Mesodermal cell (in vitro differentiated cells): ENCODE data around the gene ARHGAP10.

Experiments
- H3K27ac ChIP-seq: 2 replicates; pipeline ENCODE4 v1.7.0; 2013; ENCODE audit warnings: mild to moderate bottlenecking, low read depth, low read length, moderate library complexity; ENCODE audit not compliant: severe bottlenecking
- H3K36me3 ChIP-seq: 2 replicates; pipeline ENCODE4 v1.7.1; 2013; ENCODE audit warnings: mild to moderate bottlenecking, low read length, moderate library complexity; ENCODE audit not compliant: control insufficient read depth, insufficient read depth
- H3K4me1 ChIP-seq: one replicate; pipeline ENCODE4 v1.7.1; 2013; ENCODE audit warnings: mild to moderate bottlenecking, low read length; ENCODE audit not compliant: insufficient read depth, control insufficient read depth, poor library complexity, severe bottlenecking
- H3K4me3 ChIP-seq: 2 replicates; pipeline ENCODE4 v1.7.0; 2013; ENCODE audit warnings: low read length, control low read depth, mild to moderate bottlenecking; ENCODE audit not compliant: insufficient read depth, poor library complexity, severe bottlenecking; ENCODE audit errors: extremely low read depth
- H3K9me3 ChIP-seq: 2 replicates; pipeline ENCODE4 v1.7.1; 2013; ENCODE audit warnings: mild to moderate bottlenecking, low read length, moderate library complexity; ENCODE audit not compliant: control insufficient read depth
- WGBS, 2 experiments: methylation state at CpG; one replicate each; pipeline ENCODE4 v1.1.5; 2013; ENCODE audit warnings: missing lambda C conversion rate in 2 of 2; ENCODE audit not compliant: insufficient coverage in 2 of 2; 5-methylcytosine and 5-hydroxymethylcytosine counted together

ARHGAP10 gene

GRCh38 chr4:148034813-148035212 lies 302.9 kb downstream of the ARHGAP10 start:
- H3K9me3 ChIP-seq, result no peaks in the 10 kb centered on the region
- WGBS, 2 experiments, result 43 to 60% methylated on average over 1 of the region's 1 CpG
- H3K36me3 ChIP-seq, result no peaks in the 10 kb centered on the region
- no peak overlapping the region for H3K27ac ChIP-seq
- no peaks in the 10 kb centered on the region for H3K4me1 ChIP-seq
- H3K4me3 ChIP-seq, result no peak overlapping the region

GRCh38 chr4:148041606-148042329 lies 309.9 kb downstream of the ARHGAP10 start:
- Histone ChIP-seq H3K4me1 (no peaks in the 10 kb centered on the region), H3K4me3 (no peak overlapping the region), H3K27ac (no peak overlapping the region), H3K36me3 (peaks cover under 1% of the 10 kb centered on the region), H3K9me3 (no peaks in the 10 kb centered on the region)
- 77 to 84% methylated on average over 7 of the region's 7 CpGs for WGBS, 2 experiments

GRCh38 chr4:148044089-148044911 lies 312.4 kb downstream of the ARHGAP10 start:
- H3K4me1 ChIP-seq, result no peaks in the 10 kb centered on the region
- WGBS, 2 experiments, result 94 to 97% methylated on average over 9 of the region's 9 CpGs
- H3K36me3 ChIP-seq, result peaks cover 15% of the 10 kb centered on the region
- H3K4me3 ChIP-seq, result no peak overlapping the region
- no peaks in the 10 kb centered on the region for H3K9me3 ChIP-seq
- H3K27ac ChIP-seq, result no peak overlapping the region

DNA sequence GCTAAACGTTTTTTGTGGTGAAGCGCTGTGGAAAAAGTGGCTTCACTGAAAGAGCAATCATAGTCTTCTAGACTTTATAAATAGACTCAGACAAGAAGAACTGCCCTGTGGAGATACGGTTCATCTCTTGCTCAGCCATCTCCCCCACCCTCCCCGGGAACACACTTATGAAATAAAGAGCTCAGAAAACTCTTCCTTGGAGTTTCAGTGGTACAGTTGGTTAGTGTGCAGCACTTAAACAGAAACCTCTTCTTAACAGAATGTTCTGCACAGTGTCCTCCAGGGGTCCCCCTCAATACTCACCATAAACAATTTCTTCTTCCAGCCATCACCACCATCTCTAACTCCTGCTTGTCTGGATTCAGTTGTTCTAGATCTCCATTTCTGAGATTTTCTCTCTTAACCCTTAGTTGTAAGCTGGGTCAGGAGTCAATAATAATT lies 313.0 kb downstream of the ARHGAP10 start:
- WGBS, 2 experiments, result 89 to 100% methylated on average over 2 to 4 of the region's 4 CpGs
- Histone ChIP-seq H3K4me1 (no peaks in the 10 kb centered on the region), H3K27ac (no peak overlapping the region), H3K36me3 (peaks cover 15% of the 10 kb centered on the region), H3K4me3 (no peak overlapping the region), H3K9me3 (no peaks in the 10 kb centered on the region)

GRCh38 chr4:148048598-148048997 lies 316.7 kb downstream of the ARHGAP10 start:
- 100% methylated on average over 1 of the region's 4 CpGs; no CpG with 5 or more reads in 1 of the 2 experiments for WGBS, 2 experiments
- H3K4me1 ChIP-seq, result no peaks in the 10 kb centered on the region
- H3K9me3 ChIP-seq, result no peaks in the 10 kb centered on the region
- H3K4me3 ChIP-seq, result no peak overlapping the region
- no peak overlapping the region for H3K27ac ChIP-seq
- H3K36me3 ChIP-seq, result peaks cover 18% of the 10 kb centered on the region

DNA sequence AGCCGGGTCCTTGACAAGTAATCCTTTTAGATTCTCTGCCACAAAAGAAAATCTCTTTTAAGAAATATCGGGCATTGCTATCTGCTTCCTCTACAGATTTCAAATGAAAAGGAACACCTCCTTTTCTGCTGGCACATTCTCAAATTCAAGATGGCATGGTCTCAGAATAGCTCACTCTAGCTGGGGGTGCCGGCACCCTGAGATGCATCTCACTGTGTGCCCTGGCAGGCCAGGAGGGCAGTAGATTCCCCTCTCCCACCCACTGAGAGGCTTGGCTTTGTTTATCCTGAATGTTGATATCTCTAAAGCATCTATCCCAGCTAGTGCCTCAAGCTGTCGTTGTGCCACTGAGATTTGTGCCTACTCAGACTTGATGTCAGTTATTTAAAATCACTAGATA lies 319.5 kb downstream of the ARHGAP10 start:
- no peaks in the 10 kb centered on the region for H3K4me1 ChIP-seq
- WGBS, 2 experiments, result 71 to 97% methylated on average over 3 to 4 of the region's 4 CpGs
- H3K27ac ChIP-seq, result no peak overlapping the region
- no peak overlapping the region for H3K4me3 ChIP-seq
- H3K36me3 ChIP-seq, result peaks cover 18% of the 10 kb centered on the region
- H3K9me3 ChIP-seq, result no peaks in the 10 kb centered on the region

DNA sequence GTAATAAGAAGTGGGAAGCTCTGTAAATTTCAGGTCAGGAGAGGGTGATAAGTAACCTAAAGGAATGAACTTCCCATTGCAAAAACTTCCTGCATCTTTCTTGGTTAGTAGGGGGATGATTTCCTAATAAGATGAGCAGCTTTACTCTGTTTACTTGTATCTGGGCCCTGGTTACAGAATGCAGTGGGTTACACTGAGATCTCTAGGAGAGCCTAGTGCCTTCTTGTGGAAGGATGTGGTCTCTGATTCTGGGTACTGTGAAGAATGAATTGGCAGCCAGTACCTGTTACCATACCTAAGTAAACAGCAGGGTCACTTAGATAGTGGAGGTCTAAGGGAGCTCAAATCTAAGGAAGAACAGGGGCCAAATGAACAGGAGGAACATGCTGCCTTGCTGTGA lies 320.6 kb downstream of the ARHGAP10 start:
- Histone ChIP-seq H3K27ac (no peak overlapping the region), H3K4me1 (no peaks in the 10 kb centered on the region), H3K9me3 (no peaks in the 10 kb centered on the region)

GRCh38 chr4:148053298-148054003 lies 321.6 kb downstream of the ARHGAP10 start:
- no peaks in the 10 kb centered on the region for H3K9me3 ChIP-seq
- H3K27ac ChIP-seq, result no peak overlapping the region
- H3K4me1 ChIP-seq, result peaks cover 3% of the 10 kb centered on the region
- 94 to 98% methylated on average over 6 to 7 of the region's 11 CpGs for WGBS, 2 experiments
- H3K36me3 ChIP-seq, result peaks cover 6% of the 10 kb centered on the region
- H3K4me3 ChIP-seq, result no peak overlapping the region

More for the DNA sequence above, 320.6 kb downstream of the ARHGAP10 start:
- Histone ChIP-seq H3K36me3 (peaks cover 12% of the 10 kb centered on the region), H3K4me3 (no peak overlapping the region)

DNA sequence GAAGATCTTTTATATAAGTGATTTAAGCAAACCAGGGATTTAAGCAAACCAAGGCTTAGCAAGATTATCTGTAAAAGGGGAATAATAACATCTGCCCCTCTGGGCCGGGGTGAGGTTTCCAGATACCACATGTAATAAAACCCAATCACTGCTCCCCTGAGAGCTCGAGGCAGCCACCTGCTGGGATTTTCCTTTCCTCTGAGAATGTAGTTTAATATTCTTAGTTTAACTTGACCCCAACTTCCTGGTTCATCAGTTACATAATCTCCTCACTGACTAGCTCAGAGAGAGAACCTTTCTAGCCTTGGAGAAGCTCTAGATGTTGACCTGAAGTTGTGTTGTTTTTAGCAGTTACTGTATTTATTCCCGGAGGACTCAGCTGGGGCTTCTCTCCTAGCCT lies 322.4 kb downstream of the ARHGAP10 start:
- Histone ChIP-seq H3K9me3 (no peaks in the 10 kb centered on the region), H3K4me1 (peaks cover 7% of the 10 kb centered on the region), H3K36me3 (peaks cover 3% of the 10 kb centered on the region), H3K4me3 (no peak overlapping the region), H3K27ac (no peak overlapping the region)
- WGBS, 2 experiments, result no CpG with 5 or more reads among the region's 3 CpGs

DNA sequence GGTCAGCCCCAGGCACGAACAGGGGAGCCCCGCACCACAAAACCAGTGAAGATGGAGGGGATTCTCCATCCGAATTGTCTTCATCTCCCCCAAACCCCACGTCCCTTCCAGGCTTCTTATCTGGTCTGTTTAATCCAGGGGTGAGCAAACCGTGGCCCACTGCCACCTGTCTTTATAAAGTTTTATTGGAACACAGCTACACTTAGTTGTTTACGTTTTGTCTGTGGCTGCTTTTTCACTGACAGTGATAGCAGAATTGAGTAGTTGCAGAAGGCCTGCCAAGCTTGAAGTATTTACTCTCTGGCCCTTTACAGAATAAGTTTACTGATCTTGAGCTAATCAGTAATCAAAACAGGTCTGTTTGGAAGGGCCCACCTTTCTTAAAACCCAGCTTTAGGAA lies 324.0 kb downstream of the ARHGAP10 start:
- Histone ChIP-seq H3K4me3 (no peak overlapping the region), H3K4me1 (peaks cover 7% of the 10 kb centered on the region), H3K36me3 (peaks cover 3% of the 10 kb centered on the region), H3K27ac (no peak overlapping the region), H3K9me3 (no peaks in the 10 kb centered on the region)
- 92 to 97% methylated on average over 5 to 6 of the region's 6 CpGs for WGBS, 2 experiments
